B cell (primary cell): Measurements from ENCODE around the gene BTBD1.

Experiments
- EZH2 ChIP-seq: IDR thresholded peaks from 2 replicates; pipeline ENCODE4 v1.6.1; 2012; ENCODE audit warnings: borderline replicate concordance, low read depth, mild to moderate bottlenecking, moderate library complexity, low read length; ENCODE audit not compliant: insufficient read depth, poor library complexity, severe bottlenecking
- TF ChIP-seq, protein P1 (sequence below): fragments of 200-600 bp; IDR thresholded peaks from one replicate; pipeline ENCODE4 v1.8.0; 2022; ENCODE audit warnings: antibody characterized with exemption, mild to moderate bottlenecking

DNA sequence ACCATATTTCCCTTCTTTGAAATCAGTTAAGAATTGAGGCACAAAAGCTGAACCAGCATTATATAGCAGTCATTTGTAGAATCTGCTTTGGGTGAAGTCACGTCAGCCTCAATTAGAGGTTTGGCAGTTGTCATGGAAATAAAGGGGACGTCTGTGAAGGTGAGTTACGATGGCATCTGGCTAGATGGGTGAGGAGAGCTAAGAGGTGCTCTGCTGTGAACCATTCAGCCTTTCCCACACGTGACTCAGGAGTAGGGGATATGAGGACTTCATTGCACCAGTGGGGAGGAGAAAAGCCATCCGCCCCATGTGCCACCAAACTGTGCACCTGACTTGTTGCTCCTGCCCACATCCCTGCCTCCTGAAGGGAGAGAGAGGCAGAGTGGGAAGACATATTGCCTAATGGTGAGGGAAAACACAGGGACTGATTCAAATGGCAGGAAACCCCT, 52.8 kb downstream of the BTBD1 start:
- TF ChIP-seq, protein P1, sequence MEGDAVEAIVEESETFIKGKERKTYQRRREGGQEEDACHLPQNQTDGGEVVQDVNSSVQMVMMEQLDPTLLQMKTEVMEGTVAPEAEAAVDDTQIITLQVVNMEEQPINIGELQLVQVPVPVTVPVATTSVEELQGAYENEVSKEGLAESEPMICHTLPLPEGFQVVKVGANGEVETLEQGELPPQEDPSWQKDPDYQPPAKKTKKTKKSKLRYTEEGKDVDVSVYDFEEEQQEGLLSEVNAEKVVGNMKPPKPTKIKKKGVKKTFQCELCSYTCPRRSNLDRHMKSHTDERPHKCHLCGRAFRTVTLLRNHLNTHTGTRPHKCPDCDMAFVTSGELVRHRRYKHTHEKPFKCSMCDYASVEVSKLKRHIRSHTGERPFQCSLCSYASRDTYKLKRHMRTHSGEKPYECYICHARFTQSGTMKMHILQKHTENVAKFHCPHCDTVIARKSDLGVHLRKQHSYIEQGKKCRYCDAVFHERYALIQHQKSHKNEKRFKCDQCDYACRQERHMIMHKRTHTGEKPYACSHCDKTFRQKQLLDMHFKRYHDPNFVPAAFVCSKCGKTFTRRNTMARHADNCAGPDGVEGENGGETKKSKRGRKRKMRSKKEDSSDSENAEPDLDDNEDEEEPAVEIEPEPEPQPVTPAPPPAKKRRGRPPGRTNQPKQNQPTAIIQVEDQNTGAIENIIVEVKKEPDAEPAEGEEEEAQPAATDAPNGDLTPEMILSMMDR, result no peak
- no peak for TF ChIP-seq EZH2
